Breast epithelium (tissue), 3 donors: Measurements from ENCODE around the gene FFAR4.
"Not testable (repeated sequence)": the region's sequence is repeated elsewhere in the genome, so short reads cannot be mapped to it uniquely, and the experiment has no call there.

Experiments used
- CTCF ChIP-seq, 3 donors: fragments of 450-650 bp; IDR thresholded peaks; one replicate each; pipeline ENCODE4 v1.5.1; 2016 to 2017; ENCODE audit warnings: antibody characterized with exemption in 3 of 3, mild to moderate bottlenecking in 3 of 3, moderate library complexity in 3 of 3
- POLR2A ChIP-seq: fragments of 450-650 bp; IDR thresholded peaks from one replicate; pipeline ENCODE4 v1.6.1; 2016; ENCODE audit warnings: antibody characterized with exemption, mild to moderate bottlenecking, moderate library complexity
- POLR2AphosphoS5 ChIP-seq, 3 donors: sonication (generic); formaldehyde crosslinking; IDR thresholded peaks; one replicate each; pipeline ENCODE4 v1.6.1; 2017; ENCODE audit warnings: antibody characterized with exemption in 3 of 3

- not testable (repeated sequence) for TF ChIP-seq CTCF (IDR thresholded peaks at IDR 0.05); POLR2A; POLR2AphosphoS5 (IDR thresholded peaks at IDR 0.05)
These were observed 25.6 kb upstream of the FFAR4 start for GRCh38 chr10:93540871-93541270.
